HG02885 (cell line): ENCODE measurements around the gene CRTC3.
"Not testable (repeated sequence)": the region's sequence is repeated elsewhere in the genome, so short reads cannot be mapped to it uniquely, and the experiment has no call there.

ENCODE experiments used
- ATAC-seq: cut with Tn5 transposase; IDR thresholded peaks from one replicate; pipeline ENCODE4 v1.9.1; 2021; ENCODE audit warnings: mild to moderate bottlenecking; ENCODE audit not compliant: unreplicated experiment, poor library complexity

CRTC3 gene

GRCh38 chr15:90689326-90689961 is 159.7 kb downstream of the CRTC3 start:
- ATAC-seq = not testable (repeated sequence)

GRCh38 chr15:90690585-90690984 is 160.9 kb downstream of the CRTC3 start:
- no peak for ATAC-seq

- ATAC-seq = no peak
These were observed 161.6 kb downstream of the CRTC3 start for GRCh38 chr15:90691369-90691768.

DNA sequence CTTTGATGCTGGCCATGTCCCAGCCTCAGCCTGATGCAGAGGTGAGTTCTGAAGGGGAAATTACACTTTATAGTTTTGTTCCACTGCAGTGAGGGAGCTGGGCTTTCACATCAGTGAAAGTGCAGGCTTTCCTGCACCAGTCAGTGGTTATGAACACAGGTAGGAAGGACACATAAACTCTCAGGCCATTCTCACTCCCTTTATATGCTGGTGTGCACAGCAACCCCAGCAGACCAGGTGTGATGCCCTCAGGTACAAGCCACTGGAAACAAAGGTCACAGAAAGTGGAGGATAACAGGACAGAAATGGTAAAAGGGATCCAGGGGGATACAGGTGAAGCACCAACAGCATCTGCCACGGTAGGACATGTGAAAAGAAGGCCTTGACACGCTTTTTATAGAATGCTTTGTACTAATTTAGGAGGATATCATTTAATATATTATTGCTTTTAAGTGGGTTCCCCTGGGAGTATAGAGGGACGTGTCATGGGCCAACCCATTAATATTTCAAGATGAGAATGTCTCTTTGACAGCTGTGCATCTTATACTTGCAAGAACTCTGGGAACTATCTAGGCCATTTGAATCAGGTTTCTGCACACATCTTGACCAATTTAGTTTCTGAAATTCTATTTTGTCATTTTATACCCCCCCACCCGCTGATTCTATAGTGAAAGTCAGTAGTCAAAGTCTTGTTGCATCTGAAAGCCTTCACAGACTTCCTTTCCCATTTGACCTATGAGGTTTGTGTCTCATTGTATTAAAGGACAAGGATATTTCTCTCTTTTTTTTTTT is 162.5 kb downstream of the CRTC3 start:
- ATAC-seq = peak; percentile 77
